Neural progenitor cell (in vitro differentiated cells): ENCODE data around the gene OGFOD1.

Source experiments
- CTCF ChIP-seq: fragments of 200-600 bp; sonication (generic); IDR thresholded peaks from 2 replicates; pipeline ENCODE4 v1.5.1; 2017; ENCODE audit warnings: antibody characterized with exemption, mild to moderate bottlenecking
- EZH2 ChIP-seq: fragments of 200-600 bp; sonication (generic); IDR thresholded peaks from 2 replicates; pipeline ENCODE4 v1.6.1; 2017; ENCODE audit warnings: antibody characterized with exemption, mild to moderate bottlenecking, moderate library complexity
- EZH2phosphoT487 ChIP-seq: fragments of 200-600 bp; sonication (generic); IDR thresholded peaks from 2 replicates; pipeline ENCODE4 v1.6.1; 2017; ENCODE audit warnings: antibody characterized with exemption

GRCh38 chr16:56448005-56448404 lies 3.3 kb upstream of the OGFOD1 start:
- TF ChIP-seq CTCF = no peak
- no peak for TF ChIP-seq EZH2phosphoT487
- no peak for TF ChIP-seq EZH2
